Measurements from ENCODE around the gene MYH7. TPM values are rescaled to one million over a fixed set of nuclear protein-coding genes. Genes with fewer than 3 reads are reported as not detected.

The MYH7 gene
- not detected for polyA plus RNA-seq

- peaks cover 1 to 11% (median 2%) of the 10 kb centered on the region in 3 donors for H3K27me3 Mint-ChIP-seq (ENCODE audit: low read depth in 3 of 3)
- H3K27ac Mint-ChIP-seq = no peak within 1 kb of the TSS
- DNase-seq = no peak
- no peak within 1 kb of the TSS for H3K4me3 Mint-ChIP-seq
- H3K36me3 Mint-ChIP-seq = no peaks in the 10 kb centered on the region
- peaks cover 0 to 3% of the 10 kb centered on the region in 2 donors for H3K4me1 Mint-ChIP-seq
- H3K9me3 Mint-ChIP-seq = no peaks in the 10 kb centered on the region
These were observed at the start of gene MYH7 for GRCh38 chr14:23435543-23436326. Gene MYH7, minus strand, starts transcription at chr14:23435660. Its CDS starts 1,928 bp downstream, at chr14:23433732.

GRCh38 chr14:23483236-23483854 lies 47.9 kb upstream of the MYH7 start:
- H3K27ac Mint-ChIP-seq = no peak overlapping the region

GRCh38 chr14:23482823-23483148 lies 47.3 kb upstream of the MYH7 start:
- DNase-seq = no peak
- Mint-ChIP-seq H3K27ac (no peak overlapping the region), H3K27me3 (ENCODE audit: low read depth in 3 of 3) (peaks cover 0 to 2% (median 0%) of the 10 kb centered on the region in 3 donors), H3K9me3 (no peaks in the 10 kb centered on the region), H3K4me3 (no peak overlapping the region), H3K4me1 (peaks cover 2 to 7% of the 10 kb centered on the region in 2 donors), H3K36me3 (peaks cover 10 to 24% (median 10%) of the 10 kb centered on the region in 3 donors)

More at GRCh38 chr14:23483236-23483854, 47.9 kb upstream of the MYH7 start:
- peaks cover 8 to 25% (median 8%) of the 10 kb centered on the region in 3 donors for H3K36me3 Mint-ChIP-seq
- no peak overlapping the region for H3K4me3 Mint-ChIP-seq
- peaks cover 1 to 3% of the 10 kb centered on the region in 2 donors for H3K4me1 Mint-ChIP-seq
- peaks cover 0 to 2% (median 0%) of the 10 kb centered on the region in 3 donors for H3K27me3 Mint-ChIP-seq (ENCODE audit: low read depth in 3 of 3)
- DNase-seq = no peak
- no peaks in the 10 kb centered on the region for H3K9me3 Mint-ChIP-seq

GRCh38 chr14:23481979-23482822 lies 46.7 kb upstream of the MYH7 start:
- no peak for DNase-seq
- Mint-ChIP-seq H3K36me3 (peaks cover 8 to 25% (median 13%) of the 10 kb centered on the region in 3 donors), H3K27me3 (ENCODE audit: low read depth in 3 of 3) (peaks cover 0 to 2% (median 0%) of the 10 kb centered on the region in 3 donors), H3K9me3 (no peaks in the 10 kb centered on the region), H3K27ac (no peak overlapping the region), H3K4me1 (peaks cover 2 to 7% of the 10 kb centered on the region in 2 donors), H3K4me3 (no peak overlapping the region)

- Mint-ChIP-seq H3K4me3 (no peak overlapping the region), H3K27ac (no peak overlapping the region), H3K36me3 (peaks cover 10 to 30% (median 14%) of the 10 kb centered on the region in 3 donors), H3K9me3 (no peaks in the 10 kb centered on the region), H3K27me3 (ENCODE audit: low read depth in 3 of 3) (peaks cover 0 to 2% (median 0%) of the 10 kb centered on the region in 3 donors), H3K4me1 (peaks cover 2 to 7% of the 10 kb centered on the region in 2 donors)
- DNase-seq = no peak
These were observed 46.0 kb upstream of the MYH7 start for GRCh38 chr14:23481362-23481970.

- Mint-ChIP-seq H3K4me1 (peaks cover 2 to 7% of the 10 kb centered on the region in 2 donors), H3K27ac (peak overlapping the region in 3 of 6 donors; percentile 5 to 64 (median 62)), H3K36me3 (peaks cover 25 to 38% (median 28%) of the 10 kb centered on the region in 3 donors), H3K9me3 (no peaks in the 10 kb centered on the region), H3K27me3 (ENCODE audit: low read depth in 3 of 3) (peaks cover 0 to 2% (median 0%) of the 10 kb centered on the region in 3 donors), H3K4me3 (no peak overlapping the region)
- peak; percentile 48 to 61 (median 56) for DNase-seq
These were observed 42.8 kb upstream of the MYH7 start for GRCh38 chr14:23478109-23478759.

- Mint-ChIP-seq H3K4me3 (peak overlapping the region in 2 of 5 donors; percentile 17 to 60), H3K4me1 (peaks cover 5 to 8% of the 10 kb centered on the region in 2 donors), H3K9me3 (no peaks in the 10 kb centered on the region), H3K27ac (peak overlapping the region in 5 of 6 donors; percentile 21 to 72 (median 25)), H3K27me3 (ENCODE audit: low read depth in 3 of 3) (no peaks in the 10 kb centered on the region), H3K36me3 (peaks cover 10 to 19% (median 14%) of the 10 kb centered on the region in 3 donors)
- no peak for DNase-seq
These were observed 35.5 kb upstream of the MYH7 start for GRCh38 chr14:23470947-23471346.

GRCh38 chr14:23469906-23470403 lies 34.5 kb upstream of the MYH7 start:
- Mint-ChIP-seq H3K4me3 (no peak overlapping the region), H3K27ac (peak overlapping the region in 1 of 6 donors; percentile 55), H3K9me3 (no peaks in the 10 kb centered on the region), H3K36me3 (peaks cover 7 to 17% (median 13%) of the 10 kb centered on the region in 3 donors), H3K27me3 (ENCODE audit: low read depth in 3 of 3) (no peaks in the 10 kb centered on the region), H3K4me1 (peaks cover 5 to 8% of the 10 kb centered on the region in 2 donors)
- DNase-seq = no peak

GRCh38 chr14:23469127-23469905 lies 33.9 kb upstream of the MYH7 start, which contains the start of gene NGDN:
Gene NGDN, plus strand, starts transcription at chr14:23469703. Its CDS starts 13 bp downstream, at chr14:23469716.
- Mint-ChIP-seq H3K27me3 (ENCODE audit: low read depth in 3 of 3) (no peaks in the 10 kb centered on the region), H3K27ac (peak within 1 kb of the TSS in 3 of 6 donors; percentile 54 to 72 (median 55)), H3K36me3 (peaks cover 1 to 11% (median 8%) of the 10 kb centered on the region in 3 donors), H3K4me1 (peaks cover 5 to 8% of the 10 kb centered on the region in 2 donors), H3K9me3 (no peaks in the 10 kb centered on the region), H3K4me3 (no peak within 1 kb of the TSS)
- DNase-seq = peak; percentile 95 to 97 (median 97)

GRCh38 chr14:23468704-23469126 lies 33.3 kb upstream of the MYH7 start:
- H3K4me3 Mint-ChIP-seq = no peak overlapping the region
- H3K36me3 Mint-ChIP-seq = peaks cover 0 to 8% (median 5%) of the 10 kb centered on the region in 3 donors
- no peak overlapping the region for H3K27ac Mint-ChIP-seq
- peaks cover 5 to 8% of the 10 kb centered on the region in 2 donors for H3K4me1 Mint-ChIP-seq
- no peak for DNase-seq
- no peaks in the 10 kb centered on the region for H3K9me3 Mint-ChIP-seq
- peaks cover 0 to 2% (median 2%) of the 10 kb centered on the region in 3 donors for H3K27me3 Mint-ChIP-seq (ENCODE audit: low read depth in 3 of 3)

- DNase-seq = no peak
- peaks cover 0 to 2% of the 10 kb centered on the region in 2 donors for H3K4me1 Mint-ChIP-seq
- H3K9me3 Mint-ChIP-seq = no peaks in the 10 kb centered on the region
- peaks cover 0 to 4% (median 2%) of the 10 kb centered on the region in 3 donors for H3K27me3 Mint-ChIP-seq (ENCODE audit: low read depth in 3 of 3)
- H3K4me3 Mint-ChIP-seq = no peak overlapping the region
- H3K36me3 Mint-ChIP-seq = no peaks in the 10 kb centered on the region
- H3K27ac Mint-ChIP-seq = no peak overlapping the region
These were observed 29.8 kb upstream of the MYH7 start for GRCh38 chr14:23465261-23465660.

- DNase-seq = no peak
- Mint-ChIP-seq H3K4me3 (no peak overlapping the region), H3K4me1 (peaks cover 0 to 1% of the 10 kb centered on the region in 2 donors), H3K9me3 (no peaks in the 10 kb centered on the region), H3K27me3 (ENCODE audit: low read depth in 3 of 3) (peaks cover 0 to 4% (median 2%) of the 10 kb centered on the region in 3 donors), H3K36me3 (no peaks in the 10 kb centered on the region), H3K27ac (no peak overlapping the region)
These were observed 29.2 kb upstream of the MYH7 start for GRCh38 chr14:23464700-23465099.
